ENCODE measurements around the gene GIT2.
"Not testable (repeated sequence)": the region's sequence is repeated elsewhere in the genome, so short reads cannot be mapped to it uniquely, and the experiment has no call there.

GIT2 gene

DNA sequence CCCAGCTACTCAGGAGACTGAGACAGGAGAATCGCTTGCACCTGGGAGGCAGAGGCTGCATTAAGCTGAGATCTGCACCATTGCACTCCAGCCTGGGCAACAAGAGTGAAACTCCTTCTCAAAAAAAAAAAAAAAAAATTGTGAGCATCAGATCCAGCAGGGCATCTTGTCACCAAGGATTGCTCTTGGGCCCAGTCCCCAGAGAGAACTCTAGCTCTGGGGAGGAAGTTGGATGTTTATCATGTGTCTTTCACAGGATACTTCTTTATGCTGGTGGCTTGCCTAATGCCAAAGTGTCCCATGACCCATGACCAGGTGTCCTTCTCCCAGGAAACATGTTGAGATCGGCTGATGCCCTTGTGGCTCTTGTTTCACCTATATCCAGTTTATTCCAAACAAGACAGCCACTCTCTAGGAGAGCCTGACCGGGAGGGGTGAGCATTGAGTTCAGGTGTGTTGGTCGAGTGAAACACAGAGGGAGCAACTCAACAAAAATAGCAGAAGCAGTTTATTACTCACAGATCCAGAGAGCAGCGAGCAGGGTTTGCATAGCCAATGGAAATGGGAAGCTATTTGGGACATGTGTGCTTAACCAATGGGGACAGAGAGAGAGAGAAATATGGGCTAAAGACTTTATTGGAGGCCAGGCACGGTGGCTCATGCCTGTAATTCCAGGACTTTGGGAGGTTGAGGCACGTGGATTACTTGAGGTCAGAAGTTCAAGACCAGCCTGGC, 102.7 kb downstream of the GIT2 start:
- Mint-ChIP-seq H3K36me3 (ENCODE audit: low read depth) (no peaks in the 10 kb centered on the region), H3K4me3 (no peak overlapping the region), H3K4me1 (peaks cover 8% of the 10 kb centered on the region), H3K9me3 (no peaks in the 10 kb centered on the region), H3K27ac (no peak overlapping the region), H3K27me3 (ENCODE audit: low read depth, poor library complexity) (peaks cover 4% of the 10 kb centered on the region)
- no peak for DNase-seq
- TF ChIP-seq, protein P1, sequence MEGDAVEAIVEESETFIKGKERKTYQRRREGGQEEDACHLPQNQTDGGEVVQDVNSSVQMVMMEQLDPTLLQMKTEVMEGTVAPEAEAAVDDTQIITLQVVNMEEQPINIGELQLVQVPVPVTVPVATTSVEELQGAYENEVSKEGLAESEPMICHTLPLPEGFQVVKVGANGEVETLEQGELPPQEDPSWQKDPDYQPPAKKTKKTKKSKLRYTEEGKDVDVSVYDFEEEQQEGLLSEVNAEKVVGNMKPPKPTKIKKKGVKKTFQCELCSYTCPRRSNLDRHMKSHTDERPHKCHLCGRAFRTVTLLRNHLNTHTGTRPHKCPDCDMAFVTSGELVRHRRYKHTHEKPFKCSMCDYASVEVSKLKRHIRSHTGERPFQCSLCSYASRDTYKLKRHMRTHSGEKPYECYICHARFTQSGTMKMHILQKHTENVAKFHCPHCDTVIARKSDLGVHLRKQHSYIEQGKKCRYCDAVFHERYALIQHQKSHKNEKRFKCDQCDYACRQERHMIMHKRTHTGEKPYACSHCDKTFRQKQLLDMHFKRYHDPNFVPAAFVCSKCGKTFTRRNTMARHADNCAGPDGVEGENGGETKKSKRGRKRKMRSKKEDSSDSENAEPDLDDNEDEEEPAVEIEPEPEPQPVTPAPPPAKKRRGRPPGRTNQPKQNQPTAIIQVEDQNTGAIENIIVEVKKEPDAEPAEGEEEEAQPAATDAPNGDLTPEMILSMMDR (IDR thresholded peaks at IDR 0.05) = no peak

DNA sequence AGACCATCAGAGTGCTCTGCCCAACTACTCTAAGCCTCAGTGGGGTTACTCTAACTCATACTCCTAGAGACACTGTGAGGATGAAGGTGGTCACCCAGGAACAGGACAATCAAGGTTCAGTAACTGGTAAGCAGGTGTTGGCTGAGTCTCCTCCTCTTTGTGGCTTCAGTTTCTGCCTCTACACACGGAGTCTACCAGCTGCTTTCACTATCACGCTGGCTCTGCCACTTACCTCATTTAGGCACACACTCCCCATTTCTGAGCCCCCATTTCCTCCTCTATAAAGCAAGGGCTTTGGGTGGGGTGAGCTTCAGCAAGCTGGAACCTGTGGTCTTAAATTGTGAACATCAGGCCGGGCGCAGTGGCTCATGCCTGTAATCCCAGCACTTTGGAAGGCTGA, 103.4 kb downstream of the GIT2 start:
- H3K9me3 Mint-ChIP-seq = no peaks in the 10 kb centered on the region
- peaks cover 4% of the 10 kb centered on the region for H3K27me3 Mint-ChIP-seq (ENCODE audit: low read depth, poor library complexity)
- DNase-seq = no peak

DNA sequence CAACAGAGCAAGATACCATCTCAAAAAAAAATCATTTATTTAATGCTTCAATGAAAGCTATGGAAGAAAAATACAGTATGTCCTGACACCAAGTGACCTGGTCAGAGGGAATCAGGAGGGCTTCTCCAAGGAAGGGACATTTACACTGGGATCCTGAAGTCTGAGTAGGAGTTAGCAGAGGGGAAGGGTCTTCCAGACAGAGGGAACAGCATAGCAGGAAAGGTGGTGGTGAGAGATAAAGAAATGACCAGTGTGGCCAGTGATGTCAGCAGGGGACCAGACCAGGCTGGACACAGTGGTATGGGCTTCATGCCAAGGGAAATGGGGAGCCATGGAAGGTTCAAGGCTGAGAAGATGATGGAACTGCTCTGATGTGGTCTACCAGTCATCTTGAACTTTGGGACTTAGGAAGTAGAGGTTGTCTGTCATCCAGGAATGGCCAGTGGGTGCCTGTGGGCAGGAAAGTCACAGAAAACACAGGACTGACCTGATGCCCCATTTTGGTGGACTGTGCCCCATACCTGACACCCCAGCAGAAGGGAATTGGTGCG, 103.9 kb downstream of the GIT2 start:
- TF ChIP-seq, protein P1 (IDR thresholded peaks at IDR 0.05) = no peak
- no peaks in the 10 kb centered on the region for H3K36me3 Mint-ChIP-seq (ENCODE audit: low read depth)
- H3K27ac Mint-ChIP-seq = no peak overlapping the region
- peaks cover 8% of the 10 kb centered on the region for H3K4me1 Mint-ChIP-seq
- H3K27me3 Mint-ChIP-seq (ENCODE audit: low read depth, poor library complexity) = peaks cover 4% of the 10 kb centered on the region
- DNase-seq = no peak
- H3K4me3 Mint-ChIP-seq = no peak overlapping the region
- H3K9me3 Mint-ChIP-seq = no peaks in the 10 kb centered on the region

More for the DNA sequence above, 103.4 kb downstream of the GIT2 start:
- peaks cover 8% of the 10 kb centered on the region for H3K4me1 Mint-ChIP-seq
- no peak overlapping the region for H3K27ac Mint-ChIP-seq
- H3K36me3 Mint-ChIP-seq (ENCODE audit: low read depth) = no peaks in the 10 kb centered on the region
- no peak overlapping the region for H3K4me3 Mint-ChIP-seq
- TF ChIP-seq, protein P1 (IDR thresholded peaks at IDR 0.05) = no peak

DNA sequence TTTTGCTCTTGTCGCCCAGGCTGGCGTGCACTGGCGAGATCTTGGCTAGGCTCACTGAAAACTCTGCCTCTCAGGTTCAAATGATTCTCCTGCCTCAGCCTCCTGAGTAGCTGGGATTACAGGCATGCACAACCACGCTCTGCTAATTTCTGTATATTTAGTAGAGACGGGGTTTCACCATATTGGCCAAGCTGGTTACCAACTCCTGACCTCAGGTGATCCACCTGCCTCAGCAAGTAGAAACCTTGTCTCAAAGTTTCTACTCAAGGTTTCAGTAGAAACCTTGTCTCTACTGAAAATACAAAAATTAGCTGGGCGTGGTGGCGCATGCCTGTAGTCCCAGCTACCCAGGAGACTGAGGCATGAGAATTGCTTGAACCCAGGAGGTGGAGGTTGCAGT, 104.4 kb downstream of the GIT2 start:
- DNase-seq; H3K36me3 Mint-ChIP-seq (ENCODE audit: low read depth); H3K27me3 Mint-ChIP-seq (ENCODE audit: low read depth, poor library complexity); H3K4me3 Mint-ChIP-seq; H3K9me3 Mint-ChIP-seq; H3K27ac Mint-ChIP-seq; H3K4me1 Mint-ChIP-seq: not testable (repeated sequence)

DNA sequence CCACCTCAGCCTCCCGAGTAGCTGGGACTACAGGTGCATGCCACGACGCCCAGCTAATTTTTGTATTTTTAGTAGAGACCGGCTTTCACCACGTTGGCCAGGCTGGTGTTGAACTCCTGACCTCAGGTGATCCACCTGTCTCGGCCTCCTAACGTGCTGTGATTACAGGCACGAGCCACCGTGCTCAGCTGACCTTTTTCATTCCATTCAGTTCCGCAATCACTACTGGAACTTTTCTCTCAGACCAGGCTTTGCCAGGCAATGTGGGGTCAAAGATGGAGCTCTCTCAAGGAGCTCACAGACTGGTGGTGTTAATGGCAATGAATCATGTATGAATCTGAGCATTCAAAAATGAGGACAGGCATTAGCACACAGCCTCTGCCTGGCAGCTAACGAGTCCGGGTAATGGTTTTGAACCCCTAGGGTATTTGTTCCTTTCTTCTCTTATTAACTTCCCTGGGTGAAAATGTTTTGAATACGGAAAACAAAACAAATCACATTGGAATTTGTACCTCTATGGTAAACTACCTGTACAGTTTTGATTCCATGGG, 105.5 kb downstream of the GIT2 start:
- Mint-ChIP-seq H3K27me3 (ENCODE audit: low read depth, poor library complexity) (peaks cover 7% of the 10 kb centered on the region), H3K36me3 (ENCODE audit: low read depth) (no peaks in the 10 kb centered on the region), H3K4me1 (peaks cover 8% of the 10 kb centered on the region), H3K4me3 (no peak overlapping the region), H3K27ac (no peak overlapping the region), H3K9me3 (no peaks in the 10 kb centered on the region)
- TF ChIP-seq, protein P1 (IDR thresholded peaks at IDR 0.05) = no peak
- no peak for DNase-seq

DNA sequence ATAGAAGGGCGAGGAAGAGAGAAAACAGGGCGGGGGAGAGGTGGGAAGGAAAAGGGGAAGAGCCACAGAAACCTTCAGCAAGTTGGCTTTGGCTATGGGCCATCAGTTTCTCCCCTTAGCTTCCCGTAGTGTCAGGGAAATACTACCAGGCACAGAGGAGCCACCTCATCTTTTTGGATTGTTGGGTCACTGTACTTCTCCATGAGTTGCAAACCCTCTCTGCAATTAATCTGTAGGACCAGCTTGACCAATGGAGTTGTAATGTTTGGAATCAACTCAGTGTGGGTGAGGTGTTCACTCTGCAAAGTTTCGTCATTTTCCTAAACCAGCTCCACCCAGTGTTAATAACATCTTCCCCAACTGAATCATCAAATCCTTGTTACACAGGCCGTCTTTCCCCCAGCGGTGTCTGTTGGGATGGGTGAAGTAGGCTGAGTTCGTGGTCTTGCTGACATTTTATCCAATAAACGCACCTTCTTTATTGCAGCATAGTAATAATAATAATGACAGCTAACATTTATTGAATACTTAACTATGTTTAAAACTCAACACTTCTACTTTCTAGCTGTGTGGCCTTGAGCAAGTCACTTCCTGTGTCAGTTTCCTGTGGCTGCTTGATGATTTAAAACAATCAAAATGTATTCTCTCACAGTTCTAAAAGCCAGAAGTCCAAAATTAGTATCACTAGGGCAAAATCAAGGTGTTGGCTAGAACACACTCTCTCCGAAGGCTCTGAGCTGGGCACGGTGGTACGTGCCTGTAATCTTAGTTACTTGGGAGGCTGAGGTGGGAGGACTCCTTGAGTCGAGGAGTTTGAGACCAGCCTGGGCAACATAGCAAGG, 107.8 kb downstream of the GIT2 start:
- H3K27me3 Mint-ChIP-seq (ENCODE audit: low read depth, poor library complexity) = peaks cover 7% of the 10 kb centered on the region
- no peaks in the 10 kb centered on the region for H3K36me3 Mint-ChIP-seq (ENCODE audit: low read depth)

More for the DNA sequence above, 107.8 kb downstream of the GIT2 start:
- Mint-ChIP-seq H3K9me3 (no peaks in the 10 kb centered on the region), H3K4me3 (no peak overlapping the region), H3K27ac (no peak overlapping the region), H3K4me1 (peaks cover 8% of the 10 kb centered on the region)
- TF ChIP-seq, protein P1 (IDR thresholded peaks at IDR 0.05) = no peak
- DNase-seq = no peak

Data from nephron progenitor cell (in vitro differentiated cells).